WTC11 (cell line): ENCODE measurements around the gene CIPC.

Experiments
- FOXP1 ChIP-seq: sonication (generic); formaldehyde crosslinking; IDR thresholded peaks from 2 replicates; pipeline ENCODE4 v1.8.0; 2022; ENCODE audit warnings: missing genetic modification reagents, mild to moderate bottlenecking, moderate library complexity, borderline replicate concordance
- RELA ChIP-seq: sonication (generic); formaldehyde crosslinking; IDR thresholded peaks from 2 replicates; pipeline ENCODE4 v1.8.1; 2022; ENCODE audit warnings: missing genetic modification reagents, mild to moderate bottlenecking, borderline replicate concordance
- ZBTB21 ChIP-seq: sonication (generic); formaldehyde crosslinking; IDR thresholded peaks from 2 replicates; pipeline ENCODE4 v1.8.1; 2023; ENCODE audit warnings: mild to moderate bottlenecking, missing genetic modification reagents, borderline replicate concordance
- TF ChIP-seq, protein P1 (sequence below): fragments of 200-600 bp; IDR thresholded peaks from 2 replicates; pipeline ENCODE4 v1.8.0; 2022; ENCODE audit warnings: antibody characterized with exemption
- TF ChIP-seq, protein P2 (sequence below): sonication (generic); formaldehyde crosslinking; IDR thresholded peaks from 2 replicates; pipeline ENCODE4 v1.8.1; 2023; ENCODE audit warnings: mild to moderate bottlenecking, missing genetic modification reagents
- TF ChIP-seq, protein P3 (sequence below): sonication (generic); formaldehyde crosslinking; IDR thresholded peaks from 2 replicates; pipeline ENCODE4 v1.8.1; 2023; ENCODE audit warnings: mild to moderate bottlenecking, missing genetic modification reagents, moderate library complexity

DNA sequence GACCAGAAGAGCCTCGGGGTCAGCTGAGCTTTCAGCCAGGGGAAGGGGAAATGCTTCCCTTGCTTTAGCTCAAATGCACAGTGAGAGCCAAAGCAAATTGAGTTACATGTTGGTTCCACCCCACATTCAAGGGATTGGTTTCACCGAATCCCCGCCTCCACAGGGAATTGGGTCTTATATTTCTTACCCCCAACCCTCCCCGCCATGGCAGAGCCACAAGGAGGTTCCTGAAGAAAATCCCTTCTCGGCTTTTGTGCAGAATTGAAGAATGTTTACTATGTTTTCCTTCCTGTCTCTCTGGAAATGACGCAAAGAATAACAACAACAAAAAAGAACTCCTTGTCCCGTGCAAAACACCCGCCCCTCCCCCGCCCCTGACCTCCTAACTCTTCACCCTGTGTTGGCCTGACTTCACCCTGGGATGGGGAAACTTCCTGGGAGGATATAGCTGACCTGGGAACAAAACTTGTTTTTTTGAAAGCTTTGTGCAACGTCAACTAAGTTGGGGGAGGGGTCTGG lies 21.9 kb upstream of the CIPC start:
- TF ChIP-seq FOXP1 (CRISPR knock-in tag) (no peak), ZBTB21 (CRISPR knock-in tag) (no peak), RELA (CRISPR knock-in tag) (no peak)
- TF ChIP-seq, protein P1, sequence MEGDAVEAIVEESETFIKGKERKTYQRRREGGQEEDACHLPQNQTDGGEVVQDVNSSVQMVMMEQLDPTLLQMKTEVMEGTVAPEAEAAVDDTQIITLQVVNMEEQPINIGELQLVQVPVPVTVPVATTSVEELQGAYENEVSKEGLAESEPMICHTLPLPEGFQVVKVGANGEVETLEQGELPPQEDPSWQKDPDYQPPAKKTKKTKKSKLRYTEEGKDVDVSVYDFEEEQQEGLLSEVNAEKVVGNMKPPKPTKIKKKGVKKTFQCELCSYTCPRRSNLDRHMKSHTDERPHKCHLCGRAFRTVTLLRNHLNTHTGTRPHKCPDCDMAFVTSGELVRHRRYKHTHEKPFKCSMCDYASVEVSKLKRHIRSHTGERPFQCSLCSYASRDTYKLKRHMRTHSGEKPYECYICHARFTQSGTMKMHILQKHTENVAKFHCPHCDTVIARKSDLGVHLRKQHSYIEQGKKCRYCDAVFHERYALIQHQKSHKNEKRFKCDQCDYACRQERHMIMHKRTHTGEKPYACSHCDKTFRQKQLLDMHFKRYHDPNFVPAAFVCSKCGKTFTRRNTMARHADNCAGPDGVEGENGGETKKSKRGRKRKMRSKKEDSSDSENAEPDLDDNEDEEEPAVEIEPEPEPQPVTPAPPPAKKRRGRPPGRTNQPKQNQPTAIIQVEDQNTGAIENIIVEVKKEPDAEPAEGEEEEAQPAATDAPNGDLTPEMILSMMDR = no peak
- TF ChIP-seq, protein P2, sequence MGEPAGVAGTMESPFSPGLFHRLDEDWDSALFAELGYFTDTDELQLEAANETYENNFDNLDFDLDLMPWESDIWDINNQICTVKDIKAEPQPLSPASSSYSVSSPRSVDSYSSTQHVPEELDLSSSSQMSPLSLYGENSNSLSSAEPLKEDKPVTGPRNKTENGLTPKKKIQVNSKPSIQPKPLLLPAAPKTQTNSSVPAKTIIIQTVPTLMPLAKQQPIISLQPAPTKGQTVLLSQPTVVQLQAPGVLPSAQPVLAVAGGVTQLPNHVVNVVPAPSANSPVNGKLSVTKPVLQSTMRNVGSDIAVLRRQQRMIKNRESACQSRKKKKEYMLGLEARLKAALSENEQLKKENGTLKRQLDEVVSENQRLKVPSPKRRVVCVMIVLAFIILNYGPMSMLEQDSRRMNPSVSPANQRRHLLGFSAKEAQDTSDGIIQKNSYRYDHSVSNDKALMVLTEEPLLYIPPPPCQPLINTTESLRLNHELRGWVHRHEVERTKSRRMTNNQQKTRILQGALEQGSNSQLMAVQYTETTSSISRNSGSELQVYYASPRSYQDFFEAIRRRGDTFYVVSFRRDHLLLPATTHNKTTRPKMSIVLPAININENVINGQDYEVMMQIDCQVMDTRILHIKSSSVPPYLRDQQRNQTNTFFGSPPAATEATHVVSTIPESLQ = no peak
- TF ChIP-seq, protein P3, sequence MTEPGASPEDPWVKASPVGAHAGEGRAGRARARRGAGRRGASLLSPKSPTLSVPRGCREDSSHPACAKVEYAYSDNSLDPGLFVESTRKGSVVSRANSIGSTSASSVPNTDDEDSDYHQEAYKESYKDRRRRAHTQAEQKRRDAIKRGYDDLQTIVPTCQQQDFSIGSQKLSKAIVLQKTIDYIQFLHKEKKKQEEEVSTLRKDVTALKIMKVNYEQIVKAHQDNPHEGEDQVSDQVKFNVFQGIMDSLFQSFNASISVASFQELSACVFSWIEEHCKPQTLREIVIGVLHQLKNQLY = no peak
